HFF-Myc (cell line): ENCODE results near the gene FCRL1.

Experiments used
- DNase-seq: peaks from one replicate; pipeline ENCODE4 v3.0.0-alpha.2; 2011; ENCODE audit warnings: low read depth; ENCODE audit errors: extremely low read depth
- H3K4me3 ChIP-seq: replicated peaks from 2 replicates; pipeline ENCODE4 v1.5.1; 2011; ENCODE audit warnings: low read depth, mild to moderate bottlenecking, control low read depth, low read length
- CTCF ChIP-seq: IDR thresholded peaks from 2 replicates; pipeline ENCODE4 v1.5.1; 2012; ENCODE audit warnings: mild to moderate bottlenecking, low read depth, low read length, control low read depth; ENCODE audit errors: missing control alignments

Gene FCRL1

GRCh38 chr1:157803851-157804250 is 16.1 kb downstream of the FCRL1 start:
- no peak for DNase-seq
- no peak overlapping the region for H3K4me3 ChIP-seq
- no peak for TF ChIP-seq CTCF

DNA sequence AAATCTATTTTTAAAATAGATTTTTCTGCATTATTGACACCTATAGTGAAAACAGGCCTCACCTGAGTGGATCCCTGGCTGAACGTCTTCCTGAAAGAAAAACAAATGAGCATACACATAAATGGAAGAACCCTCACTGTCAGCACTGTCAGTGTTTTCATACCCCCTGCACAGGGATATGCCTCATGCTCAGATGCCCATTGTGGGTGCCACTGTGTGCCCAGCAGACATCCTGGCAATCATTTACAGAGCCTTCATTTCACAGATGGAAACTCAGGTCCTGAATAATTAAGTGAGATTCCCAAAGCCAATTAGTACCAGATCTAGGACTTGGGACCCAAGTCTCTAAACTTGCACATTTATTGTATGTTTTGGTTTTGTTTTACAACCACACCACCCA is 19.9 kb downstream of the FCRL1 start:
- TF ChIP-seq CTCF, result no peak
- DNase-seq, result no peak
- no peak overlapping the region for H3K4me3 ChIP-seq

GRCh38 chr1:157798211-157798610 is 21.7 kb downstream of the FCRL1 start:
- DNase-seq, result no peak
- no peak overlapping the region for H3K4me3 ChIP-seq
- no peak for TF ChIP-seq CTCF

DNA sequence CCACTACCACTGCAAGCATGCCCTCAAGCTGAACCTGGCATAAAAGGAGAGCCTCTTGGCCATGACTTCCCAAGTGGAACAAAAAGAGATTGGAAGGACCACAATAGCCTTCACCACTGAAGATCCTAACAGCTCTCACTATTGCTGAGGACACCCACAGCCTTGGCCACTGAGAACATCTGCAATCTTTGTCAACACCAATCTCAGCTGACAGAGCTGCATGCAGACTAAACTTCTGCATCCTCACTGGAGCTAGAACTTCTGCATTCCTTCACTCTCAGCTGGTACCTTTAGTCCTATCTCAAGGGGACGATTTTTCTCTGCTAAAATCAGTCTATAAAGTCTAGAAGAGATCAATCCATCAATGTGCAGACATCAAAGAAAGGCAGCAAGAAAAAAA is 34.7 kb downstream of the FCRL1 start:
- DNase-seq, result no peak
- no peak for TF ChIP-seq CTCF
- no peak overlapping the region for H3K4me3 ChIP-seq

DNA sequence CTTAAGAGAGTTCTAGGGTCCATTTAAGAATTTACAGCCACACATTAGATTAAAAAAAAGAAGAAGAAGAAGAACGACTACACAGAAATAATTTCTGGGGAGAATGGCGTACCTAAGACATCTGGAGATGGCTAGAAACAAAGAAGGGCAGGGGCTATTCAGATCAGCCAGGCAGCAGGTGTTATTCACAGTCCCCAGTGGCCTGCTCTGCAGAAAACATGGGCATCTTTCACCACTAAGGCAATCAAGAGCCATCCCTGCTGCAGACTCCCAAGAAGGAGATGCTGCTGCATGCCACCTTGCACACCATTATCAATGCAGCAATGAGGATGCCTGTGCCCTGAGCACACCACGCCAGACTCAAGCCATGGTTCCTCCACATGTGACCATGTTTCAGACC is 35.1 kb downstream of the FCRL1 start:
- DNase-seq, result no peak
- H3K4me3 ChIP-seq, result no peak overlapping the region
- TF ChIP-seq CTCF, result no peak

DNA sequence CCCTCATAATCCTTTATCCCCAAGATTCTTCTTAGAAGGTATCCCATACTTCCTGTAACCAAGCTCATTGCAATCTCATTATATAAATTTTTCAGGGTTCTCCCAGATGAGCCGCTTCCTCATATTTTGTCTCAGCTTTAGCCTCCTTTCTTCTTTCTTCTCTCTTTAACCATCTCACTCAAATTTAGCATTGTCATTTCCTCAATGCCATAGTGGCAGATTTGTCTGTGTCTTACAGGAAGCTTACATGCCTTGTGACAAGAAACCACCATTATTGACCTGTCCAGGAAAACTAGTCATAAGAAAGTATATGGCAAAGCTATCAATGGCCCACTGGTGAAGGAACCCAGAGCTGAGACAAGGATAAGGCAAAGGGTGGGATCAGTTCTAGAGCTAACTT is 37.0 kb downstream of the FCRL1 start:
- no peak for DNase-seq
- no peak for TF ChIP-seq CTCF
- H3K4me3 ChIP-seq, result no peak overlapping the region

- TF ChIP-seq CTCF, result no peak
- H3K4me3 ChIP-seq, result no peak overlapping the region
- no peak for DNase-seq
Observed at GRCh38 chr1:157781048-157781447, 38.9 kb downstream of the FCRL1 start.
